ENCODE measurements around the gene PLB1.

DNA sequence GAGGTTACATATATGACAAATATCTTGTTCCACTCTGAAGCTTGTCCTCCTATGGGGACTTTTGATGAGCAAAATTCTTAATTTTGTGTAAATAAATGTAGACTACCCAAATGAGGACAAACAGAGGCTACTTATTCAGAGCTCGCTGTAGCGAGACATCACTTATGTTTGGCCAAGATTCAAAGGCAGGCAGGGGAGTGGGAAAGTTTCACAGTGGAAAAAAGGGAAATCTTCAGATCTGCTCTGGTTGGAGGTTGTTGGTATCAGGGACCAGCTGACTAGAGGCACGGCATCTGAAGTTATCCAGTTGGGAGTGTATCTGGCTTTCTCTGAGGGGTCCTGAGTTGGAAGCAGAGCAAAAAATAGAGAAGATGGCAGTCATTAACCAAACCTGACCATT, 1.3 kb downstream of the PLB1 start:
- TF ChIP-seq, protein P1, sequence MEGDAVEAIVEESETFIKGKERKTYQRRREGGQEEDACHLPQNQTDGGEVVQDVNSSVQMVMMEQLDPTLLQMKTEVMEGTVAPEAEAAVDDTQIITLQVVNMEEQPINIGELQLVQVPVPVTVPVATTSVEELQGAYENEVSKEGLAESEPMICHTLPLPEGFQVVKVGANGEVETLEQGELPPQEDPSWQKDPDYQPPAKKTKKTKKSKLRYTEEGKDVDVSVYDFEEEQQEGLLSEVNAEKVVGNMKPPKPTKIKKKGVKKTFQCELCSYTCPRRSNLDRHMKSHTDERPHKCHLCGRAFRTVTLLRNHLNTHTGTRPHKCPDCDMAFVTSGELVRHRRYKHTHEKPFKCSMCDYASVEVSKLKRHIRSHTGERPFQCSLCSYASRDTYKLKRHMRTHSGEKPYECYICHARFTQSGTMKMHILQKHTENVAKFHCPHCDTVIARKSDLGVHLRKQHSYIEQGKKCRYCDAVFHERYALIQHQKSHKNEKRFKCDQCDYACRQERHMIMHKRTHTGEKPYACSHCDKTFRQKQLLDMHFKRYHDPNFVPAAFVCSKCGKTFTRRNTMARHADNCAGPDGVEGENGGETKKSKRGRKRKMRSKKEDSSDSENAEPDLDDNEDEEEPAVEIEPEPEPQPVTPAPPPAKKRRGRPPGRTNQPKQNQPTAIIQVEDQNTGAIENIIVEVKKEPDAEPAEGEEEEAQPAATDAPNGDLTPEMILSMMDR (conservative IDR thresholded peaks at IDR 0.05; ENCODE audit: low read length): no peak
- no peak for TF ChIP-seq EZH2phosphoT487 (IDR thresholded peaks at IDR 0.05; ENCODE audit: borderline replicate concordance, low read depth, low read length)
